ENCODE measurements around the gene AGL.
"Not testable (repeated sequence)": the region's sequence is repeated elsewhere in the genome, so short reads cannot be mapped to it uniquely, and the experiment has no call there.

AGL gene

DNA sequence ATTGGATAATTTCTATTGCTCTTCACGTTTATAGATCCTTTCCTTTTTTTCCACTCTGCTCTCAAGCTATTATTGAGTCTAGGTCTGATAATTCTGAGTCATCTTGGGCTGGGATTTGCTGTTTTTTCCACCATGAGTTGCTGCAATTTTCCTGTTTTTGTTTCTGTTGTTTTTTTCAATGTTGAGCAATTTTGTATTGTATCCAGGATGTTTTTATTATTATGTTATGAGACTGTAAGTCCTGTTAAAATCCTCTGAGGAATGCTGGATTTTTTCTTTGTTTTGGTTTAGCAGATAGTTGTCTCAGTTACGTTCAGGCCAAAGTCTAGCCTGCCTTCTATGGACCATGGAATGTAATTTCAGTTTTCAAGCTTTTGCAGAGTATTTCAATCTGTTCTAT, 106.6 kb downstream of the AGL start:
- Histone ChIP-seq H3K27me3 (no peaks in the 10 kb centered on the region), H3K36me3 (no peaks in the 10 kb centered on the region), H3K4me3 (ENCODE audit: low read depth, low read length) (no peak overlapping the region), H3K4me1 (peaks cover 6% of the 10 kb centered on the region; the same call in 1 of the 2 replicates), H3K9me3 (no peaks in the 10 kb centered on the region)
- DNase-seq = no peak
- TF ChIP-seq, protein P1, sequence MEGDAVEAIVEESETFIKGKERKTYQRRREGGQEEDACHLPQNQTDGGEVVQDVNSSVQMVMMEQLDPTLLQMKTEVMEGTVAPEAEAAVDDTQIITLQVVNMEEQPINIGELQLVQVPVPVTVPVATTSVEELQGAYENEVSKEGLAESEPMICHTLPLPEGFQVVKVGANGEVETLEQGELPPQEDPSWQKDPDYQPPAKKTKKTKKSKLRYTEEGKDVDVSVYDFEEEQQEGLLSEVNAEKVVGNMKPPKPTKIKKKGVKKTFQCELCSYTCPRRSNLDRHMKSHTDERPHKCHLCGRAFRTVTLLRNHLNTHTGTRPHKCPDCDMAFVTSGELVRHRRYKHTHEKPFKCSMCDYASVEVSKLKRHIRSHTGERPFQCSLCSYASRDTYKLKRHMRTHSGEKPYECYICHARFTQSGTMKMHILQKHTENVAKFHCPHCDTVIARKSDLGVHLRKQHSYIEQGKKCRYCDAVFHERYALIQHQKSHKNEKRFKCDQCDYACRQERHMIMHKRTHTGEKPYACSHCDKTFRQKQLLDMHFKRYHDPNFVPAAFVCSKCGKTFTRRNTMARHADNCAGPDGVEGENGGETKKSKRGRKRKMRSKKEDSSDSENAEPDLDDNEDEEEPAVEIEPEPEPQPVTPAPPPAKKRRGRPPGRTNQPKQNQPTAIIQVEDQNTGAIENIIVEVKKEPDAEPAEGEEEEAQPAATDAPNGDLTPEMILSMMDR (IDR thresholded peaks at IDR 0.05; ENCODE audit: low read depth, low read length) = no peak

GRCh38 chr1:99957818-99958217, 107.7 kb downstream of the AGL start:
- H3K4me1 ChIP-seq = peaks cover 6% of the 10 kb centered on the region; the same call in 1 of the 2 replicates
- TF ChIP-seq, protein P1 (IDR thresholded peaks at IDR 0.05; ENCODE audit: low read depth, low read length) = no peak
- no peaks in the 10 kb centered on the region for H3K9me3 ChIP-seq
- H3K27me3 ChIP-seq = no peaks in the 10 kb centered on the region
- H3K4me3 ChIP-seq (ENCODE audit: low read depth, low read length) = no peak overlapping the region
- DNase-seq = no peak
- no peaks in the 10 kb centered on the region for H3K36me3 ChIP-seq

DNA sequence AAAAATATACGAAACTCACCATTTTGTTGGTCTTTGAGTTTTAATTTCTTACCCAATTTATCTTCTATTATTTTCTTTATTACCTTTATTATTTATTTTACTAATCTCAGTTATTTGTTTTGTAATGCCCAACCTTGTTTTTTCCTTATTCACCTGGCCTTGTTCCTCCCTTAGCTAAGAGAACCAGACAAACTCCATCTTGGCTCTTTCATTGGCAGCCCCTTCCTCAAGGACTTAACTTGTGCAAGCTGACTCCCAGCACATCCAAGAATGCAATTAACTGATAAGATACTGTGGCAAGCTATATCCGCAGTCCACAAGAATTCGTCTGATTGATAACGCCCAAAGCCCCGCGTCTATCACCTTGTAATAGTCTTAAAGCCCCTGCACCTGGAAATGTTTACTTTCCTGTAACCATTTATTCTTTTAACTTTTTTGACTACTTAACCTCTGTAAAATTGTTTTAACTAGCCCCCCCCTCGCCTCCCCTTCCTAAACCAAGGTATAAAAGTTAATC, 109.1 kb downstream of the AGL start:
- DNase-seq; H3K4me1 ChIP-seq; H3K4me3 ChIP-seq (ENCODE audit: low read depth, low read length); H3K27me3 ChIP-seq; H3K36me3 ChIP-seq; H3K9me3 ChIP-seq: not testable (repeated sequence)

GRCh38 chr1:99960260-99960659, 110.1 kb downstream of the AGL start:
- not testable (repeated sequence) for H3K27me3 ChIP-seq, DNase-seq, H3K36me3 ChIP-seq

GRCh38 chr1:99963041-99963795, 113.1 kb downstream of the AGL start:
- H3K4me3 ChIP-seq (ENCODE audit: low read depth, low read length) = no peak overlapping the region
- TF ChIP-seq, protein P1 (IDR thresholded peaks at IDR 0.05; ENCODE audit: low read depth, low read length) = no peak

More at GRCh38 chr1:99960260-99960659, 110.1 kb downstream of the AGL start:
- H3K4me3 ChIP-seq (ENCODE audit: low read depth, low read length); H3K4me1 ChIP-seq; H3K9me3 ChIP-seq: not testable (repeated sequence)

DNA sequence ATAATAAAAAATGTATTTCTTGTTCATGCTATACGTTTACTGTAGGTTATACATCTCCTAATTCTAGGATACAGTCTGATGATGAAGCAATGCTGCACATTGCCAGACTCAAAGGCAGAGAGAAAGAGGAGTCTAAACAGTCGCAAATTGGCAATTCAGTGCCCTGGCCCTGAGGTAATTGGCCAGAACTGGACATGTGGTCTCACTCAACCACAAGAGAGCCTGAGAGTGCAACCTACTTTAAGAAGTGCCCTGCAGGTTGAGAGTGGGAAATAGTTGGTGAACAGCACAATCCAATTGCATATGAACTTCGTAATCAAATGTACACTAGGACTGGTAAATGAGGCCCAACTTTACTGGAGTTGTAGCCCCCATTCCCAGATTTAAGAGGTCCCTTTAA, 114.6 kb downstream of the AGL start:
- Histone ChIP-seq H3K27me3 (no peaks in the 10 kb centered on the region), H3K4me3 (ENCODE audit: low read depth, low read length) (no peak overlapping the region), H3K4me1 (no peaks in the 10 kb centered on the region; the same call in 1 of the 2 replicates), H3K36me3 (no peaks in the 10 kb centered on the region), H3K9me3 (no peaks in the 10 kb centered on the region)
- no peak for DNase-seq
- TF ChIP-seq, protein P1 (IDR thresholded peaks at IDR 0.05; ENCODE audit: low read depth, low read length) = no peak

More at GRCh38 chr1:99963041-99963795, 113.1 kb downstream of the AGL start:
- Histone ChIP-seq H3K9me3 (no peaks in the 10 kb centered on the region), H3K27me3 (no peaks in the 10 kb centered on the region), H3K4me1 (no peaks in the 10 kb centered on the region; the same call in 1 of the 2 replicates), H3K36me3 (no peaks in the 10 kb centered on the region)
- no peak for DNase-seq

GRCh38 chr1:99965646-99966375, 115.7 kb downstream of the AGL start:
- H3K27me3 ChIP-seq = no peaks in the 10 kb centered on the region
- DNase-seq = no peak
- no peaks in the 10 kb centered on the region; the same call in 1 of the 2 replicates for H3K4me1 ChIP-seq
- TF ChIP-seq, protein P1 (IDR thresholded peaks at IDR 0.05; ENCODE audit: low read depth, low read length) = no peak
- no peak overlapping the region for H3K4me3 ChIP-seq (ENCODE audit: low read depth, low read length)
- no peaks in the 10 kb centered on the region for H3K9me3 ChIP-seq
- H3K36me3 ChIP-seq = no peaks in the 10 kb centered on the region

Measured in BE2C (cell line).